Sigmoid colon (tissue), 7 donors: Measurements from ENCODE around the gene CEP83. TPM values are rescaled to one million over a fixed set of nuclear protein-coding genes. Genes with fewer than 3 reads are reported as not detected.

Source experiments
- DNase-seq: peaks from one replicate; pipeline ENCODE4 v3.0.0-alpha.2; 2019
- H3K27ac ChIP-seq, 4 donors: fragments of 200-600 bp; sonication (generic); one replicate each; pipeline ENCODE4 v1.5.1; 2016 to 2019; ENCODE audit warnings: mild to moderate bottlenecking in 1 of 4
- H3K27me3 ChIP-seq, 3 donors: fragments of 200-600 bp; sonication (generic); one replicate each; pipeline ENCODE4 v1.5.1; 2019; ENCODE audit warnings: mild to moderate bottlenecking in 1 of 3
- H3K36me3 ChIP-seq, 4 donors: fragments of 200-600 bp; sonication (generic); one replicate each; pipeline ENCODE4 v1.5.1; 2016 to 2019
- H3K4me1 ChIP-seq, 4 donors: fragments of 200-600 bp; sonication (generic); one replicate each; pipeline ENCODE4 v1.5.1; 2017 to 2019
- H3K4me3 ChIP-seq, 4 donors: fragments of 200-600 bp; sonication (generic); one replicate each; pipeline ENCODE4 v1.5.1; 2017 to 2019; ENCODE audit warnings: mild to moderate bottlenecking in 2 of 4, moderate library complexity in 1 of 4
- H3K9me3 ChIP-seq, 4 donors: fragments of 200-600 bp in 3 of 4; sonication (generic) in 3 of 4; one replicate each; pipeline versions ENCODE4 v1.5.1 to v1.6.1; 2013 to 2019
- EP300 ChIP-seq, 4 donors: sonication (generic); formaldehyde crosslinking; IDR thresholded peaks; one replicate each; pipeline ENCODE4 v1.6.1; 2017; ENCODE audit warnings: antibody characterized with exemption in 4 of 4
- POLR2A ChIP-seq, 2 donors: fragments of 450-650 bp; IDR thresholded peaks; one replicate each; pipeline ENCODE4 v1.6.1; 2016; ENCODE audit warnings: antibody characterized with exemption in 2 of 2, mild to moderate bottlenecking in 2 of 2, moderate library complexity in 2 of 2
- POLR2AphosphoS5 ChIP-seq, 4 donors: sonication (generic); formaldehyde crosslinking; IDR thresholded peaks; one replicate each; pipeline ENCODE4 v1.6.1; 2017; ENCODE audit warnings: antibody characterized with exemption in 4 of 4
- WGBS, 2 donors: extraction: QIAGEN DNeasy Blood & Tissue Kit; methylation state at CpG; one replicate each; pipeline ENCODE4 v1.1.7; 2013; 5-methylcytosine and 5-hydroxymethylcytosine counted together
- intact Hi-C: fragments of 100-400 bp; cut with DNase I; formaldehyde crosslinking; loops from one replicate; pipeline ENCODE4 v1.15.1; 2023
- polyA plus RNA-seq, 3 donors: library from polyadenylated mRNA; stranded (reverse); fragments of 200-250 nt; gene quantifications; one replicate each; pipeline ENCODE4 v1.2.3, GENCODE V29; 2013
- total RNA-seq, 4 donors: library from RNA; depleted of rRNA; stranded (reverse); fragments of >200 nt; gene quantifications; one replicate each; pipeline ENCODE4 v1.1.0, GENCODE V29; 2016
- TF ChIP-seq, protein P1 (sequence below), 4 experiments: fragments of 450-650 bp in 3 of 4; fragments of 200-600 bp in 1 of 4; IDR thresholded peaks; one replicate each; pipeline ENCODE4 v1.5.1; 2016 to 2019; ENCODE audit warnings: antibody characterized with exemption in 4 of 4, mild to moderate bottlenecking in 3 of 4, moderate library complexity in 2 of 4
- donor health status: healthy with polysubstance abuse.
- donor health status: Bipolar disorder and iron deficiency.
- donor health status: healthy.

The CEP83 gene
- total RNA-seq (10 to 100 TPM in 2 of 4 donors, 1 to 10 TPM in 2; 7.9 to 23.5 (median 10.4) TPM), polyA plus RNA-seq (1 to 10 TPM; 4.4 to 6.7 (median 5.4) TPM)

DNA sequence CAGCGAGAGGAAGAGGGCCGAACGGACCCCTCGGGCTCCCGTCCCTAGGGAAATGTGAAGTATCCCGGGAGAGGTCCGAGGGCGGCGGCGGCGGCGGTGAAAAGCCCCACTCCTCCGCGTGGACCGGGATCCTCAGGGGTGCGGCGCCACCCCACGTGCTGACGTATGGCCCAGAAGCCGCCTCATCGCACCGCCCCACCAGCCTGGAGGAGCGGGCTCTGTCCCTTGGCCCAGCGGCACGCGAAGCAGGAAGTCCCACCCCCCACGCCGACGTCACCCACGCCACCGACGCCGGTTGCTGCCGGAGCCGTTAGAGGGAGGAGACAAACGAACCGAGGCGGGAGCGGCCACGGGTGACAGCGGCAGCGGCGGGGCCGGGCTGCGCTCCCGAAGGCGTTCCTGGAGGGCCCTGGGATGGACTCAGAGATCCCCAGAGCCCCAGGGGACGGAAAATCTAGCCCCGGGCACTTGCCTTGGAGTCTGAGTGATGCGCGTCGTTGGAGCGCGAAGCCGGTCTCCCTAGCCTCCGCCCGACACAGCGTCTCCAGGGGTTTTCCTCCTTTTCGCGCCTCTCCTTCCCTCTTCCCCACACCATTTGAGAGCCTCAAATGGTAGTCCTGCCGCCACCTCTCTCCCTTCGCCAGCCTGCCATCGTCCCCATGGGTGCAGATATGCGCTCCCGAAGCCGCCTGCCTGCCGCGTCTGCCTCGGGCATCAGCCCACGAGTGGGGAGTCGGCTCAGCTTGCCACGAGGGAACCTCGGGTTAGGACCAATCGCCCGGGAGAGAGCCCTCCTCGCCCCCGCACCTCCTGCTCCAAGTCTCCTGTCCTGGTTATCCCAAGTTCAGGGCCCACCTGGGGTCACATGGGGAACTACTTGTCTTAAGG is at the start of gene CEP83:
CEP83 (minus strand) TSS at position 140 of the 888 bp plus-strand sequence. CDS start 47,377 bp downstream, outside the sequence.
- Histone ChIP-seq H3K9me3 (no peaks in the 10 kb centered on the region), H3K36me3 (no peaks in the 10 kb centered on the region), H3K4me1 (peaks cover 0 to 23% (median 17%) of the 10 kb centered on the region in 4 donors), H3K27me3 (no peaks in the 10 kb centered on the region), H3K4me3 (peak within 1 kb of the TSS; percentile 73 to 77 (median 76)), H3K27ac (peak within 1 kb of the TSS; percentile 91 to 95 (median 94))
- TF ChIP-seq POLR2AphosphoS5 (IDR thresholded peaks at IDR 0.05): peak; percentile 91 to 97 (median 96)
- TF ChIP-seq POLR2A (IDR thresholded peaks at IDR 0.05): peak; percentile 61 to 77
- no peak for TF ChIP-seq EP300 (IDR thresholded peaks at IDR 0.05)
- TF ChIP-seq, protein P1, sequence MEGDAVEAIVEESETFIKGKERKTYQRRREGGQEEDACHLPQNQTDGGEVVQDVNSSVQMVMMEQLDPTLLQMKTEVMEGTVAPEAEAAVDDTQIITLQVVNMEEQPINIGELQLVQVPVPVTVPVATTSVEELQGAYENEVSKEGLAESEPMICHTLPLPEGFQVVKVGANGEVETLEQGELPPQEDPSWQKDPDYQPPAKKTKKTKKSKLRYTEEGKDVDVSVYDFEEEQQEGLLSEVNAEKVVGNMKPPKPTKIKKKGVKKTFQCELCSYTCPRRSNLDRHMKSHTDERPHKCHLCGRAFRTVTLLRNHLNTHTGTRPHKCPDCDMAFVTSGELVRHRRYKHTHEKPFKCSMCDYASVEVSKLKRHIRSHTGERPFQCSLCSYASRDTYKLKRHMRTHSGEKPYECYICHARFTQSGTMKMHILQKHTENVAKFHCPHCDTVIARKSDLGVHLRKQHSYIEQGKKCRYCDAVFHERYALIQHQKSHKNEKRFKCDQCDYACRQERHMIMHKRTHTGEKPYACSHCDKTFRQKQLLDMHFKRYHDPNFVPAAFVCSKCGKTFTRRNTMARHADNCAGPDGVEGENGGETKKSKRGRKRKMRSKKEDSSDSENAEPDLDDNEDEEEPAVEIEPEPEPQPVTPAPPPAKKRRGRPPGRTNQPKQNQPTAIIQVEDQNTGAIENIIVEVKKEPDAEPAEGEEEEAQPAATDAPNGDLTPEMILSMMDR (IDR thresholded peaks at IDR 0.05): no peak
- WGBS, 2 donors: 0% methylated on average over 77 of the region's 77 CpGs
- peak; percentile 98 for DNase-seq
- intact Hi-C loops: loop anchor here (2.0 kb wide), 1 partner anchor 197 kb away; no protein-coding TSS in a partner anchor

- H3K27ac ChIP-seq: no peak overlapping the region
- WGBS, 2 donors: 85 to 89% methylated on average over 3 of the region's 3 CpGs
- H3K9me3 ChIP-seq: no peaks in the 10 kb centered on the region
- no peaks in the 10 kb centered on the region for H3K36me3 ChIP-seq
- no peaks in the 10 kb centered on the region for H3K27me3 ChIP-seq
- H3K4me3 ChIP-seq: no peak overlapping the region
- peaks cover 0 to 21% (median 14%) of the 10 kb centered on the region in 4 donors for H3K4me1 ChIP-seq
- intact Hi-C loops: no loop called here
- TF ChIP-seq, protein P1 (IDR thresholded peaks at IDR 0.05): no peak
- no peak for TF ChIP-seq POLR2AphosphoS5 (IDR thresholded peaks at IDR 0.05)
- no peak for TF ChIP-seq EP300 (IDR thresholded peaks at IDR 0.05)
- no peak for DNase-seq
Observed at GRCh38 chr12:94509317-94509716, 49.6 kb upstream of the CEP83 start.

DNA sequence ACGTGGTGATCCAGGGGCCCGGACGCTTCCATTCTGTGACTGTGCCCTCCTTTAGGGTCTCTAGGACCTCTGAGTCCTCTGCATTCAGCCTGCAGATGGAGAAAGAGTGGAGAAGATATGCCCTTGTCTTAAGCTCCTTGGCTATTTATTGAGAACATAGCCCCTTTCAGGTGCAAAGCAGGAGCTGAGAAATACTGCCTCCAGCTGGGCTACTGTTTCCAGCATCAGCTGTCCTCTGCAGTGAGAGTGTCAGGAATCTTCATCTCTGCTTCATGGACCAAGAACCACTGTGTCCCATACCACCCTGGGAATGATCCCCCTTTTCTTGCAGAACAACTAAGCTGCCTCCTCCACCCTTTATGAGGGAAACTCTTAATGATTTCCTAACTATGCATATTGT is 47.8 kb upstream of the CEP83 start:
- no peak overlapping the region for H3K4me3 ChIP-seq
- WGBS, 2 donors: 96 to 97% methylated on average over 3 of the region's 3 CpGs
- intact Hi-C loops: no loop called here
- no peak for DNase-seq
- no peaks in the 10 kb centered on the region for H3K36me3 ChIP-seq
- no peak for TF ChIP-seq POLR2AphosphoS5 (IDR thresholded peaks at IDR 0.05)
- TF ChIP-seq EP300 (IDR thresholded peaks at IDR 0.05): no peak
- no peak for TF ChIP-seq POLR2A (IDR thresholded peaks at IDR 0.05)
- TF ChIP-seq, protein P1 (IDR thresholded peaks at IDR 0.05): no peak
- peaks cover 0 to 21% (median 14%) of the 10 kb centered on the region in 4 donors for H3K4me1 ChIP-seq
- H3K9me3 ChIP-seq: peaks cover 0 to 2% (median 0%) of the 10 kb centered on the region in 4 donors
- no peak overlapping the region for H3K27ac ChIP-seq
- H3K27me3 ChIP-seq: no peaks in the 10 kb centered on the region

DNA sequence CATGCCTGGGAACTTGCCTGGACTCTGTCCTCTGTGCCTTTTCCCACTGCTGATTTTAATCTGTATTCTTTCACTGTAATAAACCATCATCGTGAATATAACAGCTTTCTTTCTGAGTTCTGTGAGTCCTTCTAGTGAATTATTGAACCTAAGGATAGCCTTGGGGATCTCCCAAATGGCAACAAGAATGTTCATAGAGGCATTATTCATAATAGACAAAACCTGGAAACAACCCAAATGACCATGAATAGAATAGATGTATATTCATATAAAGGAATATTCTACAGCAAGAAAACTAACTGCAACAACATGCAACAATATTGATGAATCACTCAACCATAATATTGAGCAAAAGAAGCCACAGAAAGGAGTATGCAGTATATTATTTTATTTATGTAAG is 44.7 kb upstream of the CEP83 start:
- TF ChIP-seq, protein P1 (IDR thresholded peaks at IDR 0.05): no peak
- TF ChIP-seq POLR2A (IDR thresholded peaks at IDR 0.05) (no peak), POLR2AphosphoS5 (IDR thresholded peaks at IDR 0.05) (no peak), EP300 (IDR thresholded peaks at IDR 0.05) (no peak)
- Histone ChIP-seq H3K27me3 (no peaks in the 10 kb centered on the region), H3K4me1 (no peaks in the 10 kb centered on the region), H3K9me3 (peaks cover 0 to 2% (median 0%) of the 10 kb centered on the region in 4 donors), H3K27ac (no peak overlapping the region), H3K4me3 (no peak overlapping the region), H3K36me3 (no peaks in the 10 kb centered on the region)
- no peak for DNase-seq
- 66 to 93% methylated on average over 1 of the region's 1 CpG for WGBS, 2 donors
- intact Hi-C loops: no loop called here
